MCF 10A (cell line): ENCODE data around the gene PRSS48. TPM values are rescaled to one million over a fixed set of nuclear protein-coding genes. Genes with fewer than 3 reads are reported as not detected.

Experiments
- BruUV-seq: library from RNA; stranded (reverse); fragments of 400-500 nt; replicated peaks from 2 replicates; lab custom pipeline; 2021; lab: Mats Ljungman, UMichigan
- CTCF ChIA-PET: fragments of 300-600 bp; sonication (Branson Sonifier 250); formaldehyde crosslinking; extraction: SDS; loops from one replicate; lab custom pipeline; 2021; ENCODE audit warnings: antibody characterized with exemption, inconsistent platforms; lab: Yijun Ruan, JAX
- POLR2A ChIA-PET: fragments of 300-600, 350-650 bp; sonication (Branson Sonifier 250); formaldehyde crosslinking; extraction: SDS; loops from one replicate; lab custom pipeline; 2020; ENCODE audit warnings: antibody characterized with exemption, inconsistent platforms; lab: Yijun Ruan, JAX
- DNase-seq: peaks from one replicate; pipeline ENCODE4 v3.0.0-alpha.2; 2018; ENCODE audit not compliant: unreplicated experiment
- H3K27ac Mint-ChIP-seq: one replicate; pipeline ENCODE4 v1.8.0; 2022; ENCODE audit warnings: mild to moderate bottlenecking, low read depth, mixed read lengths; ENCODE audit not compliant: unreplicated experiment
- H3K27me3 Mint-ChIP-seq: one replicate; pipeline ENCODE4 v1.8.0; 2022; ENCODE audit warnings: mixed read lengths; ENCODE audit not compliant: insufficient read depth, unreplicated experiment
- H3K36me3 Mint-ChIP-seq: one replicate; pipeline ENCODE4 v1.8.0; 2022; ENCODE audit warnings: mild to moderate bottlenecking, moderate library complexity, mixed read lengths; ENCODE audit not compliant: insufficient read depth, unreplicated experiment
- H3K4me1 Mint-ChIP-seq: one replicate; pipeline ENCODE4 v1.8.0; 2022; ENCODE audit warnings: mixed read lengths; ENCODE audit not compliant: insufficient read depth, unreplicated experiment
- H3K4me3 Mint-ChIP-seq: one replicate; pipeline ENCODE4 v1.8.0; 2022; ENCODE audit warnings: mild to moderate bottlenecking, moderate library complexity, mixed read lengths; ENCODE audit not compliant: unreplicated experiment
- H3K9me3 Mint-ChIP-seq: one replicate; pipeline ENCODE4 v1.8.0; 2022; ENCODE audit warnings: mixed read lengths; ENCODE audit not compliant: unreplicated experiment
- CTCF ChIP-seq: fragments of 200-600 bp; IDR thresholded peaks from one replicate; pipeline ENCODE4 v1.8.0; 2022; ENCODE audit warnings: antibody characterized with exemption, mild to moderate bottlenecking; ENCODE audit not compliant: unreplicated experiment
- intact Hi-C: fragments of 100-400 bp; cut with micrococcal nuclease; formaldehyde crosslinking; loops from 2 replicates; pipeline ENCODE4 v1.14.1; 2022
- total RNA-seq: library from RNA; stranded (reverse); gene quantifications from 2 replicates; pipeline ENCODE4 v1.2.3, GENCODE V29; 2022

The PRSS48 gene
- total RNA-seq, 1 experiment from 2014 or later = not detected

- no peak for DNase-seq
- TF ChIP-seq CTCF = no peak
- no peak overlapping the region for H3K4me3 Mint-ChIP-seq
- intact Hi-C loops = no loop called here
- ChIA-PET CTCF (interaction anchor here (0.7 to 1.9 kb wide), 2 partner anchors 9 to 21 kb away, joined by 4 to 12 read pairs; no protein-coding TSS in a partner anchor), POLR2A (interaction anchor here (0.7 to 7.3 kb wide), 8 partner anchors 10 to 928 kb away, joined by 3 to 91 read pairs (median 5); partner anchors contain the start of gene SH3D19)
- no TSS peak for BruUV-seq
- peak overlapping the region; percentile 90 for H3K27ac Mint-ChIP-seq
- no peaks in the 10 kb centered on the region for H3K27me3 Mint-ChIP-seq
- H3K36me3 Mint-ChIP-seq = peaks cover 16% of the 10 kb centered on the region
- peaks cover 36% of the 10 kb centered on the region for H3K4me1 Mint-ChIP-seq
- H3K9me3 Mint-ChIP-seq = no peaks in the 10 kb centered on the region
Measured at GRCh38 chr4:151314479-151314878, 37.5 kb downstream of the PRSS48 start.

GRCh38 chr4:151315212-151315886, 38.4 kb downstream of the PRSS48 start:
- no peak for TF ChIP-seq CTCF
- BruUV-seq = no TSS peak
- intact Hi-C loops = no loop called here
- CTCF ChIA-PET = interaction anchor here (1.9 kb wide), 1 partner anchor 10 kb away, joined by 12 read pairs; no protein-coding TSS in a partner anchor
- POLR2A ChIA-PET = interaction anchor here (0.7 to 7.3 kb wide), 5 partner anchors 9 to 184 kb away, joined by 3 to 91 read pairs (median 7); partner anchors contain the start of gene SH3D19
- DNase-seq = peak; percentile 51
- H3K36me3 Mint-ChIP-seq = peaks cover 16% of the 10 kb centered on the region
- no peaks in the 10 kb centered on the region for H3K9me3 Mint-ChIP-seq
- H3K27ac Mint-ChIP-seq = peak overlapping the region; percentile 90
- peaks cover 36% of the 10 kb centered on the region for H3K4me1 Mint-ChIP-seq
- H3K4me3 Mint-ChIP-seq = peak overlapping the region; percentile 27
- no peaks in the 10 kb centered on the region for H3K27me3 Mint-ChIP-seq

- Mint-ChIP-seq H3K4me3 (no peak overlapping the region), H3K9me3 (no peaks in the 10 kb centered on the region), H3K27ac (peak overlapping the region; percentile 90), H3K4me1 (peaks cover 42% of the 10 kb centered on the region), H3K36me3 (peaks cover 16% of the 10 kb centered on the region), H3K27me3 (no peaks in the 10 kb centered on the region)
- ChIA-PET CTCF (interaction anchor here (1.1 kb wide), 1 partner anchor 224 kb away, joined by 3 read pairs; no protein-coding TSS in a partner anchor), POLR2A (interaction anchor here (1.2 to 7.3 kb wide), 3 partner anchors 8 to 121 kb away, joined by 3 to 91 read pairs (median 8); partner anchors contain the start of gene SH3D19)
- intact Hi-C loops = no loop called here
- BruUV-seq = no TSS peak
- no peak for DNase-seq
- TF ChIP-seq CTCF = no peak
Measured at GRCh38 chr4:151316645-151317044, 39.7 kb downstream of the PRSS48 start.

- Mint-ChIP-seq H3K4me1 (peaks cover 56% of the 10 kb centered on the region), H3K4me3 (no peak overlapping the region), H3K27ac (no peak overlapping the region), H3K9me3 (no peaks in the 10 kb centered on the region), H3K27me3 (no peaks in the 10 kb centered on the region), H3K36me3 (peaks cover 16% of the 10 kb centered on the region)
- ChIA-PET POLR2A (interaction anchor here (1.0 kb wide), 1 partner anchor 14 kb away, joined by 3 read pairs; no protein-coding TSS in a partner anchor), CTCF (interaction anchor here (1.3 kb wide), 1 partner anchor 29 kb away, joined by 3 read pairs; no protein-coding TSS in a partner anchor)
- intact Hi-C loops = no loop called here
- no peak for DNase-seq
- no peak for TF ChIP-seq CTCF
- no TSS peak for BruUV-seq
Measured at GRCh38 chr4:151318307-151319006, 41.5 kb downstream of the PRSS48 start.
